ENCODE measurements around the gene MMP17. TPM values are rescaled to one million over a fixed set of nuclear protein-coding genes. Genes with fewer than 3 reads are reported as not detected.
"Not testable (repeated sequence)": the region's sequence is repeated elsewhere in the genome, so short reads cannot be mapped to it uniquely, and the experiment has no call there.

Gene MMP17
- total and polyA plus RNA-seq, 2 donors: 0.28 to 4.2 TPM

GRCh38 chr12:131809476-131810254, 18.5 kb upstream of the MMP17 start:
- 84% methylated on average over 7 of the region's 9 CpGs for WGBS
- DNase-seq (ENCODE audit: low read depth in 6 of 9, low spot score in 9 of 9); H3K27me3 ChIP-seq (ENCODE audit: control insufficient read depth in 2 of 2, insufficient read depth in 1 of 2, low read length in 1 of 2); H3K4me3 ChIP-seq (ENCODE audit: low read length in 2 of 2); H3K27ac ChIP-seq (ENCODE audit: low read depth in 1 of 2, low read length in 1 of 2); H3K4me1 ChIP-seq (ENCODE audit: control insufficient read depth in 2 of 2, insufficient read depth in 2 of 2, low read length in 2 of 2); H3K36me3 ChIP-seq (ENCODE audit: control insufficient read depth in 2 of 2, insufficient read depth in 2 of 2, low read length in 1 of 2): not testable (repeated sequence)
- H3K9me3 ChIP-seq (ENCODE audit: control insufficient read depth in 2 of 2, insufficient read depth in 1 of 2, low read length in 1 of 2): peaks cover 2 to 17% of the 10 kb centered on the region in 2 donors

GRCh38 chr12:131810726-131811125, 17.5 kb upstream of the MMP17 start:
- WGBS: 82% methylated on average over 13 of the region's 13 CpGs

GRCh38 chr12:131815131-131815530, 13.1 kb upstream of the MMP17 start:
- 96% methylated on average over 7 of the region's 7 CpGs for WGBS

More at GRCh38 chr12:131810726-131811125, 17.5 kb upstream of the MMP17 start:
- Histone ChIP-seq H3K4me1 (ENCODE audit: control insufficient read depth in 2 of 2, insufficient read depth in 2 of 2, low read length in 2 of 2) (no peaks in the 10 kb centered on the region), H3K4me3 (ENCODE audit: low read length in 2 of 2) (no peak overlapping the region), H3K27ac (ENCODE audit: low read depth in 1 of 2, low read length in 1 of 2) (no peak overlapping the region), H3K27me3 (ENCODE audit: control insufficient read depth in 2 of 2, insufficient read depth in 1 of 2, low read length in 1 of 2) (no peaks in the 10 kb centered on the region), H3K9me3 (ENCODE audit: control insufficient read depth in 2 of 2, insufficient read depth in 1 of 2, low read length in 1 of 2) (peaks cover 2 to 17% of the 10 kb centered on the region in 2 donors), H3K36me3 (ENCODE audit: control insufficient read depth in 2 of 2, insufficient read depth in 2 of 2, low read length in 1 of 2) (no peaks in the 10 kb centered on the region)
- no peak for DNase-seq (ENCODE audit: low read depth in 6 of 9, low spot score in 9 of 9)

GRCh38 chr12:131816495-131816894, 11.7 kb upstream of the MMP17 start:
- Histone ChIP-seq H3K36me3 (ENCODE audit: control insufficient read depth in 2 of 2, insufficient read depth in 2 of 2, low read length in 1 of 2) (no peaks in the 10 kb centered on the region), H3K9me3 (ENCODE audit: control insufficient read depth in 2 of 2, insufficient read depth in 1 of 2, low read length in 1 of 2) (peaks cover 2 to 12% of the 10 kb centered on the region in 2 donors), H3K4me3 (ENCODE audit: low read length in 2 of 2) (no peak overlapping the region), H3K4me1 (ENCODE audit: control insufficient read depth in 2 of 2, insufficient read depth in 2 of 2, low read length in 2 of 2) (no peaks in the 10 kb centered on the region), H3K27ac (ENCODE audit: low read depth in 1 of 2, low read length in 1 of 2) (no peak overlapping the region), H3K27me3 (ENCODE audit: control insufficient read depth in 2 of 2, insufficient read depth in 1 of 2, low read length in 1 of 2) (no peaks in the 10 kb centered on the region)
- no peak for DNase-seq (ENCODE audit: low read depth in 6 of 9, low spot score in 9 of 9)
- 91% methylated on average over 5 of the region's 5 CpGs for WGBS

More at GRCh38 chr12:131815131-131815530, 13.1 kb upstream of the MMP17 start:
- Histone ChIP-seq H3K4me1 (ENCODE audit: control insufficient read depth in 2 of 2, insufficient read depth in 2 of 2, low read length in 2 of 2) (no peaks in the 10 kb centered on the region), H3K36me3 (ENCODE audit: control insufficient read depth in 2 of 2, insufficient read depth in 2 of 2, low read length in 1 of 2) (no peaks in the 10 kb centered on the region), H3K4me3 (ENCODE audit: low read length in 2 of 2) (no peak overlapping the region), H3K27ac (ENCODE audit: low read depth in 1 of 2, low read length in 1 of 2) (no peak overlapping the region), H3K27me3 (ENCODE audit: control insufficient read depth in 2 of 2, insufficient read depth in 1 of 2, low read length in 1 of 2) (no peaks in the 10 kb centered on the region), H3K9me3 (ENCODE audit: control insufficient read depth in 2 of 2, insufficient read depth in 1 of 2, low read length in 1 of 2) (peaks cover 2 to 17% of the 10 kb centered on the region in 2 donors)
- no peak for DNase-seq (ENCODE audit: low read depth in 6 of 9, low spot score in 9 of 9)

GRCh38 chr12:131817241-131817640, 11.0 kb upstream of the MMP17 start:
- Histone ChIP-seq H3K4me3 (ENCODE audit: low read length in 2 of 2) (no peak overlapping the region), H3K9me3 (ENCODE audit: control insufficient read depth in 2 of 2, insufficient read depth in 1 of 2, low read length in 1 of 2) (peaks cover 2 to 10% of the 10 kb centered on the region in 2 donors), H3K4me1 (ENCODE audit: control insufficient read depth in 2 of 2, insufficient read depth in 2 of 2, low read length in 2 of 2) (no peaks in the 10 kb centered on the region), H3K27me3 (ENCODE audit: control insufficient read depth in 2 of 2, insufficient read depth in 1 of 2, low read length in 1 of 2) (no peaks in the 10 kb centered on the region), H3K27ac (ENCODE audit: low read depth in 1 of 2, low read length in 1 of 2) (no peak overlapping the region), H3K36me3 (ENCODE audit: control insufficient read depth in 2 of 2, insufficient read depth in 2 of 2, low read length in 1 of 2) (no peaks in the 10 kb centered on the region)
- no peak for DNase-seq (ENCODE audit: low read depth in 6 of 9, low spot score in 9 of 9)
- 95% methylated on average over 19 of the region's 19 CpGs for WGBS

GRCh38 chr12:131818821-131819585, 9.2 kb upstream of the MMP17 start:
- 88% methylated on average over 30 of the region's 30 CpGs for WGBS
- no peak overlapping the region for H3K4me3 ChIP-seq (ENCODE audit: low read length in 2 of 2)
- H3K27ac ChIP-seq (ENCODE audit: low read depth in 1 of 2, low read length in 1 of 2): no peak overlapping the region
- no peaks in the 10 kb centered on the region for H3K36me3 ChIP-seq (ENCODE audit: control insufficient read depth in 2 of 2, insufficient read depth in 2 of 2, low read length in 1 of 2)
- no peaks in the 10 kb centered on the region for H3K9me3 ChIP-seq (ENCODE audit: control insufficient read depth in 2 of 2, insufficient read depth in 1 of 2, low read length in 1 of 2)
- no peaks in the 10 kb centered on the region for H3K4me1 ChIP-seq (ENCODE audit: control insufficient read depth in 2 of 2, insufficient read depth in 2 of 2, low read length in 2 of 2)
- peaks cover 0 to 1% of the 10 kb centered on the region in 2 donors for H3K27me3 ChIP-seq (ENCODE audit: control insufficient read depth in 2 of 2, insufficient read depth in 1 of 2, low read length in 1 of 2)
- no peak for DNase-seq (ENCODE audit: low read depth in 6 of 9, low spot score in 9 of 9)

GRCh38 chr12:131824450-131824849, 3.7 kb upstream of the MMP17 start:
- Histone ChIP-seq H3K27me3 (ENCODE audit: control insufficient read depth in 2 of 2, insufficient read depth in 1 of 2, low read length in 1 of 2) (peaks cover 25 to 45% of the 10 kb centered on the region in 2 donors), H3K9me3 (ENCODE audit: control insufficient read depth in 2 of 2, insufficient read depth in 1 of 2, low read length in 1 of 2) (no peaks in the 10 kb centered on the region), H3K4me3 (ENCODE audit: low read length in 2 of 2) (no peak overlapping the region), H3K4me1 (ENCODE audit: control insufficient read depth in 2 of 2, insufficient read depth in 2 of 2, low read length in 2 of 2) (peaks cover 0 to 6% of the 10 kb centered on the region in 2 donors), H3K27ac (ENCODE audit: low read depth in 1 of 2, low read length in 1 of 2) (no peak overlapping the region), H3K36me3 (ENCODE audit: control insufficient read depth in 2 of 2, insufficient read depth in 2 of 2, low read length in 1 of 2) (no peaks in the 10 kb centered on the region)
- WGBS: 96% methylated on average over 6 of the region's 6 CpGs
- no peak for DNase-seq (ENCODE audit: low read depth in 6 of 9, low spot score in 9 of 9)

GRCh38 chr12:131825146-131825892, 2.9 kb upstream of the MMP17 start:
- Histone ChIP-seq H3K4me3 (ENCODE audit: low read length in 2 of 2) (no peak overlapping the region), H3K4me1 (ENCODE audit: control insufficient read depth in 2 of 2, insufficient read depth in 2 of 2, low read length in 2 of 2) (peaks cover 0 to 11% of the 10 kb centered on the region in 2 donors), H3K27me3 (ENCODE audit: control insufficient read depth in 2 of 2, insufficient read depth in 1 of 2, low read length in 1 of 2) (peaks cover 34 to 54% of the 10 kb centered on the region in 2 donors), H3K9me3 (ENCODE audit: control insufficient read depth in 2 of 2, insufficient read depth in 1 of 2, low read length in 1 of 2) (no peaks in the 10 kb centered on the region), H3K36me3 (ENCODE audit: control insufficient read depth in 2 of 2, insufficient read depth in 2 of 2, low read length in 1 of 2) (no peaks in the 10 kb centered on the region), H3K27ac (ENCODE audit: low read depth in 1 of 2, low read length in 1 of 2) (no peak overlapping the region)
- 84% methylated on average over 18 of the region's 18 CpGs for WGBS
- DNase-seq (ENCODE audit: low read depth in 6 of 9, low spot score in 9 of 9): no peak

Data from thymus (tissue), 11 donors.